Neural cell (in vitro differentiated cells): ENCODE data around the gene MRTFA. TPM values are rescaled to one million over a fixed set of nuclear protein-coding genes. Genes with fewer than 3 reads are reported as not detected.

Experiments used
- H2AFZ ChIP-seq: fragments of 200-600, 300-800 bp; sonication (generic), shearing (Covaris generic); 2 replicates; pipeline ENCODE4 v1.6.0; 2014; ENCODE audit warnings: low read depth, mild to moderate bottlenecking, antibody characterized with exemption, low read length, moderate library complexity
- H3F3A ChIP-seq: fragments of 200-600 bp; shearing (Covaris generic); 2 replicates; pipeline ENCODE4 v1.6.1; 2016; ENCODE audit warnings: mild to moderate bottlenecking, moderate library complexity, mixed read lengths, antibody characterized with exemption, low read length; ENCODE audit not compliant: insufficient read depth, poor library complexity, severe bottlenecking
- H3K27ac ChIP-seq: fragments of 200-600, 300-800 bp; sonication (generic), shearing (Covaris generic); 2 replicates; pipeline ENCODE4 v1.5.1; 2014; ENCODE audit warnings: mild to moderate bottlenecking, low read length, moderate library complexity
- H3K27me3 ChIP-seq: fragments of 300-800, 200-600 bp; sonication (generic), shearing (Covaris generic); 2 replicates; pipeline ENCODE4 v1.6.0; 2014; ENCODE audit warnings: mild to moderate bottlenecking, low read depth, low read length, moderate library complexity; ENCODE audit not compliant: insufficient read depth
- H3K36me3 ChIP-seq: fragments of 300-800, 200-600 bp; sonication (generic), shearing (Covaris generic); 2 replicates; pipeline ENCODE4 v1.5.1; 2014; ENCODE audit warnings: mild to moderate bottlenecking, antibody characterized with exemption, low read length, moderate library complexity; ENCODE audit not compliant: insufficient read depth
- H3K4me2 ChIP-seq: fragments of 300-800, 200-600 bp; sonication (generic), shearing (Covaris generic); 2 replicates; pipeline ENCODE4 v1.6.0; 2014; ENCODE audit warnings: mild to moderate bottlenecking, low read length
- H3K4me3 ChIP-seq: fragments of 300-800, 200-600 bp; sonication (generic), shearing (Covaris generic); 2 replicates; pipeline ENCODE4 v1.5.1; 2014; ENCODE audit warnings: mild to moderate bottlenecking, low read length, moderate library complexity
- H3K79me2 ChIP-seq: fragments of 200-600 bp; shearing (Covaris generic); replicated peaks from 2 replicates; pipeline ENCODE4 v1.6.0; 2014; ENCODE audit warnings: mild to moderate bottlenecking, low read length, moderate library complexity; ENCODE audit not compliant: insufficient read depth
- H3K9ac ChIP-seq: fragments of 300-800, 200-600 bp; sonication (generic), shearing (Covaris generic); 2 replicates; pipeline ENCODE4 v1.6.1; 2016; ENCODE audit warnings: mild to moderate bottlenecking, low read length, mixed read lengths
- H3K9me2 ChIP-seq: fragments of 200-600 bp; shearing (Covaris generic); 2 replicates; pipeline ENCODE4 v1.6.1; 2016; ENCODE audit warnings: mild to moderate bottlenecking, low read length, mixed read lengths; ENCODE audit not compliant: insufficient read depth
- H3K9me3 ChIP-seq: fragments of 200-600, 300-800 bp; sonication (generic), shearing (Covaris generic); 2 replicates; pipeline ENCODE4 v1.6.1; 2016; ENCODE audit warnings: mild to moderate bottlenecking, mixed run types, low read length, moderate library complexity, mixed read lengths
- H4K20me1 ChIP-seq: fragments of 200-600 bp; shearing (Covaris generic); 2 replicates; pipeline ENCODE4 v1.6.1; 2016; ENCODE audit warnings: mild to moderate bottlenecking, mixed run types; ENCODE audit not compliant: insufficient read depth
- EP300 ChIP-seq: fragments of 450-650 bp; conservative IDR thresholded peaks from 2 replicates; pipeline ENCODE4 v1.6.1; 2014; ENCODE audit warnings: antibody characterized with exemption, mild to moderate bottlenecking, moderate library complexity; ENCODE audit not compliant: poor library complexity, severe bottlenecking
- EZH2 ChIP-seq: fragments of 200-600, 300-800 bp; shearing (Covaris generic), sonication (generic); IDR thresholded peaks from 2 replicates; pipeline ENCODE4 v1.6.1; 2014; ENCODE audit warnings: antibody characterized with exemption, low read length, borderline replicate concordance, mild to moderate bottlenecking; ENCODE audit not compliant: insufficient read depth, poor library complexity, severe bottlenecking
- MXI1 ChIP-seq: fragments of 450-650 bp; conservative IDR thresholded peaks from 2 replicates; pipeline ENCODE4 v1.6.1; 2014; ENCODE audit warnings: antibody characterized with exemption, mild to moderate bottlenecking; ENCODE audit not compliant: poor library complexity, severe bottlenecking
- POLR2AphosphoS5 ChIP-seq: IDR thresholded peaks from 2 replicates; pipeline ENCODE4 v1.6.1; 2012
- SMC3 ChIP-seq: fragments of 450-650 bp; conservative IDR thresholded peaks from 2 replicates; pipeline ENCODE4 v1.6.1; 2014; ENCODE audit warnings: antibody characterized with exemption, mild to moderate bottlenecking, moderate library complexity; ENCODE audit not compliant: poor library complexity
- TAF1 ChIP-seq: IDR thresholded peaks from 2 replicates; pipeline ENCODE4 v1.6.1; 2012; ENCODE audit warnings: low read depth
- polyA plus RNA-seq: library from polyadenylated mRNA; depleted of rRNA; stranded (reverse); fragments of >200 nt; gene quantifications from 2 replicates; pipeline ENCODE4 v1.2.3, GENCODE V29; 2014
- TF ChIP-seq, protein P1 (sequence below): IDR thresholded peaks from 2 replicates; pipeline ENCODE4 v1.6.1; 2012; ENCODE audit warnings: borderline replicate concordance
- TF ChIP-seq, protein P2 (sequence below): fragments of 450-650 bp; IDR thresholded peaks from 2 replicates; pipeline ENCODE4 v1.5.1; 2014; ENCODE audit warnings: antibody characterized with exemption, mild to moderate bottlenecking, moderate library complexity; ENCODE audit not compliant: poor library complexity, severe bottlenecking

MRTFA gene
- polyA plus RNA-seq, 1 donor from 2014 or later = 19.3 TPM

DNA sequence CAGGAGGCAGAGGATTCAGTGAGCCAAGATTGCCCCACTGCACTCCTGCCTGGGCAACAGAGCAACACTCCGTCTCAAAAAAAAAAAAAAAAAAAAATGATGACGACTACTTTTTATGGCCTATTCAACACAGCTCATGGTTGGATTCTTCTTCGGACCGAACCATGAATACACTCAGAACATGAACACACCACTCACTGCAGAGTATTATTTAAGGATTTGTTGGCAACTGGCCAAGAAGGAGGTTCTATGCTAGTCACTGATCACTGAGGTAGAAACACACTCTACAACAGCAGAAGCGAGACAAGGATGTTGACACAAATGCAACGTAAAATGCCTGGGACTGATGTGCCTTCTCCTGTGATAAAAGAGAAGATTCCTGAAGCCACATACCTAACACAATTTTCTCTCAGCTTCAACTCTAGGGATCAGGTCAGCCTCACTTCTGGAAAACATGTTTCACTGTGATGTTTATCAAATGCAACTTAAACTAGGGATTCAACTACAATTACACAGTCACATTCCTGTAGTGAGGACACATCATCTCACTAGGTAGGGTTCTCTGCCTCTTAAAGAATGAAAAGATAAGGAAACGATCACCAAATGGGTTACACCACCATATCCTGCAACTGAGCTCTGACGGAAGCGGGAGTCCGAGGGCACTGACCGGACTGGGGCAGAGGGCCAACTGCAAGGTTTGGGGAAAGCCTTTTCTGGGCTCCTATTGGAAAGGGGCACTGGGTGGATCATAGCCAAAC is 183.6 kb downstream of the MRTFA start:
- H3K9me2 ChIP-seq = no peaks in the 10 kb centered on the region
- no peak for TF ChIP-seq POLR2AphosphoS5
- TF ChIP-seq EZH2 = no peak
- TF ChIP-seq, protein P1, sequence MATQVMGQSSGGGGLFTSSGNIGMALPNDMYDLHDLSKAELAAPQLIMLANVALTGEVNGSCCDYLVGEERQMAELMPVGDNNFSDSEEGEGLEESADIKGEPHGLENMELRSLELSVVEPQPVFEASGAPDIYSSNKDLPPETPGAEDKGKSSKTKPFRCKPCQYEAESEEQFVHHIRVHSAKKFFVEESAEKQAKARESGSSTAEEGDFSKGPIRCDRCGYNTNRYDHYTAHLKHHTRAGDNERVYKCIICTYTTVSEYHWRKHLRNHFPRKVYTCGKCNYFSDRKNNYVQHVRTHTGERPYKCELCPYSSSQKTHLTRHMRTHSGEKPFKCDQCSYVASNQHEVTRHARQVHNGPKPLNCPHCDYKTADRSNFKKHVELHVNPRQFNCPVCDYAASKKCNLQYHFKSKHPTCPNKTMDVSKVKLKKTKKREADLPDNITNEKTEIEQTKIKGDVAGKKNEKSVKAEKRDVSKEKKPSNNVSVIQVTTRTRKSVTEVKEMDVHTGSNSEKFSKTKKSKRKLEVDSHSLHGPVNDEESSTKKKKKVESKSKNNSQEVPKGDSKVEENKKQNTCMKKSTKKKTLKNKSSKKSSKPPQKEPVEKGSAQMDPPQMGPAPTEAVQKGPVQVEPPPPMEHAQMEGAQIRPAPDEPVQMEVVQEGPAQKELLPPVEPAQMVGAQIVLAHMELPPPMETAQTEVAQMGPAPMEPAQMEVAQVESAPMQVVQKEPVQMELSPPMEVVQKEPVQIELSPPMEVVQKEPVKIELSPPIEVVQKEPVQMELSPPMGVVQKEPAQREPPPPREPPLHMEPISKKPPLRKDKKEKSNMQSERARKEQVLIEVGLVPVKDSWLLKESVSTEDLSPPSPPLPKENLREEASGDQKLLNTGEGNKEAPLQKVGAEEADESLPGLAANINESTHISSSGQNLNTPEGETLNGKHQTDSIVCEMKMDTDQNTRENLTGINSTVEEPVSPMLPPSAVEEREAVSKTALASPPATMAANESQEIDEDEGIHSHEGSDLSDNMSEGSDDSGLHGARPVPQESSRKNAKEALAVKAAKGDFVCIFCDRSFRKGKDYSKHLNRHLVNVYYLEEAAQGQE = no peak
- TF ChIP-seq, protein P2, sequence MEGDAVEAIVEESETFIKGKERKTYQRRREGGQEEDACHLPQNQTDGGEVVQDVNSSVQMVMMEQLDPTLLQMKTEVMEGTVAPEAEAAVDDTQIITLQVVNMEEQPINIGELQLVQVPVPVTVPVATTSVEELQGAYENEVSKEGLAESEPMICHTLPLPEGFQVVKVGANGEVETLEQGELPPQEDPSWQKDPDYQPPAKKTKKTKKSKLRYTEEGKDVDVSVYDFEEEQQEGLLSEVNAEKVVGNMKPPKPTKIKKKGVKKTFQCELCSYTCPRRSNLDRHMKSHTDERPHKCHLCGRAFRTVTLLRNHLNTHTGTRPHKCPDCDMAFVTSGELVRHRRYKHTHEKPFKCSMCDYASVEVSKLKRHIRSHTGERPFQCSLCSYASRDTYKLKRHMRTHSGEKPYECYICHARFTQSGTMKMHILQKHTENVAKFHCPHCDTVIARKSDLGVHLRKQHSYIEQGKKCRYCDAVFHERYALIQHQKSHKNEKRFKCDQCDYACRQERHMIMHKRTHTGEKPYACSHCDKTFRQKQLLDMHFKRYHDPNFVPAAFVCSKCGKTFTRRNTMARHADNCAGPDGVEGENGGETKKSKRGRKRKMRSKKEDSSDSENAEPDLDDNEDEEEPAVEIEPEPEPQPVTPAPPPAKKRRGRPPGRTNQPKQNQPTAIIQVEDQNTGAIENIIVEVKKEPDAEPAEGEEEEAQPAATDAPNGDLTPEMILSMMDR = no peak
- TF ChIP-seq TAF1 = no peak
- H3F3A ChIP-seq = no peaks in the 10 kb centered on the region
- H3K4me3 ChIP-seq = no peak overlapping the region
- H3K27me3 ChIP-seq = no peaks in the 10 kb centered on the region
- H3K36me3 ChIP-seq = no peaks in the 10 kb centered on the region
- H2AFZ ChIP-seq = no peak overlapping the region
- no peak overlapping the region for H3K27ac ChIP-seq
- H3K9me3 ChIP-seq = no peaks in the 10 kb centered on the region
- no peaks in the 10 kb centered on the region for H3K79me2 ChIP-seq
- no peak overlapping the region for H3K4me2 ChIP-seq
- no peaks in the 10 kb centered on the region for H4K20me1 ChIP-seq
- no peak overlapping the region for H3K9ac ChIP-seq

DNA sequence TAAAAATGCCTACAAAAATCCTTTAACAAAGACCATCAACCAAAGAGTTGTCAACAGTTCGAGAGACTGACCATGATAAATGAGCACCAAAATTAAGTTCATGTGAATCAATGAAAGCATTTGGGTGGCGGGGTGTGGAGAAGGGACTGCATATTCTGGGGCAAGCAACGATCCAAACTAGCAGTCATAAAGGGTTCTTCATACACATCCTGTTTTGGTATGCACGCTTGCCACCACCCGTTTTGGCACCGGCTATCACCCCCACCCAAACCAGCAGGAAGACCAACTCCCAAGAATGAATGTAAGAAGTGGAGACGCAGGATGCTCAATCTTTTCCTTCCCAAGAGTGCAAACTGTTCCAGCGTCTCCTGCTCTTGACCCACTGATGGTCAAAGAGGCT is 185.3 kb downstream of the MRTFA start:
- Histone ChIP-seq H3K9ac (no peak overlapping the region), H3K9me3 (no peaks in the 10 kb centered on the region), H4K20me1 (no peaks in the 10 kb centered on the region), H3F3A (no peaks in the 10 kb centered on the region), H3K4me3 (no peak overlapping the region), H3K4me2 (no peak overlapping the region), H3K36me3 (no peaks in the 10 kb centered on the region), H3K27me3 (no peaks in the 10 kb centered on the region), H3K9me2 (no peaks in the 10 kb centered on the region), H3K79me2 (no peaks in the 10 kb centered on the region), H2AFZ (no peak overlapping the region), H3K27ac (no peak overlapping the region)
- TF ChIP-seq, protein P2 = no peak
- TF ChIP-seq MXI1 = no peak
- TF ChIP-seq TAF1 = no peak
- TF ChIP-seq SMC3 = no peak
- TF ChIP-seq EP300 = no peak
- TF ChIP-seq, protein P1 = no peak
